Small intestine (tissue), 7 donors: Measurements from ENCODE around the gene GABPA. TPM values are rescaled to one million over a fixed set of nuclear protein-coding genes. Genes with fewer than 3 reads are reported as not detected.
A peak's percentile ranks its signal among the peaks of the same experiment; 100 is the strongest.

Experiments
- DNase-seq, 2 donors: peaks; one replicate each; pipeline versions ENCODE4 v3.0.0 to v3.0.0-alpha.2; 2013
- FAIRE-seq: peaks from 2 replicates; lab custom pipeline; 2012; peaks lifted over from hg19 to GRCh38; lab: Jason Lieb, UNC
- H3K27ac ChIP-seq, 3 donors: one replicate each; pipeline ENCODE4 v1.5.1; 2013; ENCODE audit warnings: low read length in 2 of 3, mild to moderate bottlenecking in 2 of 3, control low read depth in 1 of 3, inconsistent platforms in 1 of 3, low read depth in 1 of 3, moderate library complexity in 1 of 3
- H3K27me3 ChIP-seq, 3 donors: one replicate each; pipeline ENCODE4 v1.6.1; 2013; ENCODE audit warnings: low read length in 3 of 3, inconsistent platforms in 1 of 3; ENCODE audit not compliant: control insufficient read depth in 3 of 3, insufficient read depth in 3 of 3
- H3K36me3 ChIP-seq, 3 donors: one replicate each; pipeline ENCODE4 v1.6.1; 2013; ENCODE audit warnings: low read length in 3 of 3, inconsistent platforms in 1 of 3, low read depth in 1 of 3, mild to moderate bottlenecking in 1 of 3, moderate library complexity in 1 of 3; ENCODE audit not compliant: control insufficient read depth in 3 of 3, insufficient read depth in 2 of 3
- H3K4me1 ChIP-seq, 3 donors: one replicate each; pipeline ENCODE4 v1.6.1; 2013; ENCODE audit warnings: low read length in 2 of 3, inconsistent platforms in 1 of 3, low read depth in 1 of 3, mild to moderate bottlenecking in 1 of 3, moderate library complexity in 1 of 3; ENCODE audit not compliant: control insufficient read depth in 3 of 3, insufficient read depth in 2 of 3
- H3K4me3 ChIP-seq, 3 donors: one replicate each; pipeline ENCODE4 v1.5.1; 2013; ENCODE audit warnings: low read length in 3 of 3, control low read depth in 1 of 3, inconsistent platforms in 1 of 3, low read depth in 1 of 3, mild to moderate bottlenecking in 1 of 3, moderate library complexity in 1 of 3
- H3K9me3 ChIP-seq, 2 donors: one replicate each; pipeline ENCODE4 v1.6.1; 2013; ENCODE audit warnings: low read depth in 1 of 2, low read length in 1 of 2; ENCODE audit not compliant: control insufficient read depth in 2 of 2, insufficient read depth in 1 of 2
- WGBS, 3 donors: extraction: QIAGEN DNeasy Blood & Tissue Kit; methylation state at CpG; one replicate each; pipeline ENCODE4 v1.1.7; 2013; 5-methylcytosine and 5-hydroxymethylcytosine counted together
- polyA plus RNA-seq, 4 donors: library from polyadenylated mRNA; stranded (reverse) in 3 of 4; unstranded in 1 of 4; fragments of 200-250 nt in 3 of 4; fragments of 120-200 nt in 1 of 4; gene quantifications; one replicate each; pipeline versions ENCODE4 v1.2.1 to v1.2.3, GENCODE V29; 2013
- donor health status: healthy with polysubstance abuse.
- donor health status: control.
- donor health status: control.
- donor health status: Bipolar disorder and iron deficiency.
- donor health status: healthy.

Gene GABPA
- polyA plus RNA-seq, 4 donors: 10.3 to 24.8 (median 10.7) TPM

GRCh38 chr21:25752416-25752815 lies 17.6 kb downstream of the GABPA start:
- DNase-seq (no peak), FAIRE-seq (no peak)
- no peak overlapping the region for H3K27ac ChIP-seq
- peaks cover 0 to 18% (median 9%) of the 10 kb centered on the region in 3 donors for H3K36me3 ChIP-seq
- no peak overlapping the region for H3K4me3 ChIP-seq
- H3K4me1 ChIP-seq: peaks cover 0 to 3% (median 0%) of the 10 kb centered on the region in 3 donors
- no peaks in the 10 kb centered on the region for H3K27me3 ChIP-seq
- 95 to 100% (median 98%) methylated on average over 1 of the region's 1 CpG for WGBS, 3 donors
- no peaks in the 10 kb centered on the region for H3K9me3 ChIP-seq

DNA sequence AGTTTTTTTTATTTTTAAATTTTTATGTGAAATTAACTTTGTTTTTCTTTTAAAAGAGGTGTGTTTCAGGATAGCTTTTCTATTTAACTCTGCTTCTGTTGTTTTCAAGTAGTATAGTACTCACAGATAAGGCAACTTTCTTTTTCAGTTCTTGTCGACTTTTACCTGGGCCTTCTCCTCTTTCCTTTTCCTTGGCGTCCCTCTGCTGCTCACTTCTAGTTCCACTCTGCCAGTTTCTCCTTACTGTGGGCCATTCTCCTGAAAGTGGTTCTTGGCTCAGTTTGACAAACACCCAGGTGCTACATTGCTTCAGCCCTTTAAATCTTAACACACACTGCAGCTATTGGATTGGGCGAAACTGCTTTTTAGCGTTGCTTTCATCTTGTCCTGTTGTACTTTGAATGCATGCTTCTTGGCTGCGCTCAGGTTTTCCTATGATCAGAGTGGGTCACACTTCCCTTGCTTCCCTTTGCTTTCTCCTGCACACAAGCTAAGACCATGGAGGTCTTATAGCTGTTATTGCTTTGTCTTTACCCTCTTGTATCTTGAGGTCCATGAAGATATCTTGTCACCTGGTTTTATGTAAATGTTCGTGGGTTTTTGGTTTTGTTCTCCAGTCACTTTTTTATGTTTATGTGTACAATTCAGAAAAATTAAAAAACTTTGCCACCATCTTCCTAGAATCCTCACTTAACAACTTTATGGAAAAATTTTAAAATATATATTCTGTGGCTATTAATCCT lies 21.6 kb downstream of the GABPA start:
- peaks cover 3 to 20% (median 16%) of the 10 kb centered on the region in 3 donors for H3K36me3 ChIP-seq
- no peaks in the 10 kb centered on the region for H3K27me3 ChIP-seq
- DNase-seq (no peak), FAIRE-seq (no peak)
- H3K9me3 ChIP-seq: no peaks in the 10 kb centered on the region
- peaks cover 0 to 3% (median 0%) of the 10 kb centered on the region in 3 donors for H3K4me1 ChIP-seq
- H3K4me3 ChIP-seq: no peak overlapping the region
- peak overlapping the region in 1 of 3 donors; percentile 5 for H3K27ac ChIP-seq
- WGBS, 3 donors: 73 to 82% (median 80%) methylated on average over 6 of the region's 6 CpGs

DNA sequence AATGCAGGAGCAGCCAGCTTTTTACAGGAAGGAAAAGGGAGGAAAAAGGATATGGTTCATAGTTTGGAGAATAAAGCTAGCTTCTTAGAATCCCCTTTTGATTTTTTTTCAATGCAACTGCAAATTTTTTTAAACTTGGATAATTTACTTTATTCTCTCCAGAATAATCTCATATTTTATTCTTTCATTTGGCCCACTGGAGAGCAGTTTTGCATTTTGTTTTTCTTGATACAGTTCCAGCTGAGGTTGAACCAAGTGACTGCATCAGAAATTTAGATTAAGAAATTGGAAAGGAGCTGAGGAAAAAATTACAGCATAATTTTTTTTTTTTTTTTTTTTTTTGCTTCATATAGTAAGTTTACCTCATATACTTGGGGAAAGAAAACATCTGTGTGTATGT lies 22.8 kb downstream of the GABPA start:
- FAIRE-seq: no peak
- DNase-seq: no peak
- peaks cover 0 to 3% (median 0%) of the 10 kb centered on the region in 3 donors for H3K4me1 ChIP-seq

DNA sequence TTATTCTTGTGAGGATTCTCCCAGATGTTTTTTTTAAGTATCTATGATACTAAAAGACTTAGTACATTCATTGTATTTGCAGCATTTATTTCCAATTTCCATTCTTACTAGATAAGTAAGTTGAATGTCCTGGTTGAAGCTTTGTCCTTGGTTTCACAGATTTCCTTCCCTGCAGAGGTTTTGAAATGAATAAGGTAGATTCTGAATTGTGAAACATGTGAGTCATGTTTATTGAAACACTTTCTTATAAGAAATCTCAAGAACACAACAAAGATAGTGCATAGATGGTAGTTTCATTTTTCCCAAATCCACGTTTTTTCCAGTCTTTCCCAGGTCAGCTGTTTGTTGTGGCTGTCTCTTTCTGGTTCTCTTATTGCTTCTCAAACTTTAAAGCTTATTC lies 24.8 kb downstream of the GABPA start:
- no peak overlapping the region for H3K27ac ChIP-seq
- no peaks in the 10 kb centered on the region for H3K27me3 ChIP-seq
- H3K4me1 ChIP-seq: peaks cover 0 to 3% (median 0%) of the 10 kb centered on the region in 3 donors
- FAIRE-seq (no peak), DNase-seq (no peak)
- H3K36me3 ChIP-seq: peaks cover 6 to 19% (median 16%) of the 10 kb centered on the region in 3 donors
- no peaks in the 10 kb centered on the region for H3K9me3 ChIP-seq
- WGBS, 3 donors: 65 to 71% (median 67%) methylated on average over 1 of the region's 1 CpG
- H3K4me3 ChIP-seq: no peak overlapping the region

More for the DNA sequence above, 22.8 kb downstream of the GABPA start:
- H3K4me3 ChIP-seq: no peak overlapping the region
- H3K9me3 ChIP-seq: no peaks in the 10 kb centered on the region
- peaks cover 3 to 17% (median 17%) of the 10 kb centered on the region in 3 donors for H3K36me3 ChIP-seq
- no peak overlapping the region for H3K27ac ChIP-seq
- no peaks in the 10 kb centered on the region for H3K27me3 ChIP-seq

DNA sequence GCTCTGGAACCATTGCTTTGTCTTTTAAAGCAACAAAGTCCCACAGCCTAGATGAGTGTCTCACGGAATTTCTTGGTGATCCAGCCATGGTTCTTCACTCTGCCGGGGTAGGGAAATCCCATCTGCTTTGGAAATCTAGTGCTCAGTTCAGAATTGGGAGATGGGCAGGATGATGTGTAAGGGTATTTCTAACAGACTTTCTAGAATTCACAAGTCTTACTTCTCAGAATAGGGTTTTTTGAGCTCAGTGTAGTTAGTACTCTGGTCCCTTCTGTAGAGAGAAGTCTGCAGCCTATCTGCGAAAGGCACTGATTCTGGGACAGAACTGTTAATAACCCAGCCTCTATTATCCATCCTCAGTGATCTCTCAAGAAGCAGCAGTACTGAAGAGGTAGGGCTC lies 25.3 kb downstream of the GABPA start:
- FAIRE-seq: no peak
- Histone ChIP-seq H3K9me3 (no peaks in the 10 kb centered on the region), H3K27ac (no peak overlapping the region), H3K4me1 (peaks cover 0 to 3% (median 0%) of the 10 kb centered on the region in 3 donors), H3K36me3 (peaks cover 6 to 19% (median 11%) of the 10 kb centered on the region in 3 donors), H3K27me3 (no peaks in the 10 kb centered on the region), H3K4me3 (no peak overlapping the region)
- no peak for DNase-seq
- WGBS, 3 donors: 88 to 97% (median 92%) methylated on average over 3 of the region's 3 CpGs

- WGBS, 3 donors: 83 to 97% (median 84%) methylated on average over 1 of the region's 1 CpG
- no peak for FAIRE-seq
- H3K4me3 ChIP-seq: no peak overlapping the region
- peaks cover 6 to 19% (median 9%) of the 10 kb centered on the region in 3 donors for H3K36me3 ChIP-seq
- no peaks in the 10 kb centered on the region for H3K9me3 ChIP-seq
- H3K27me3 ChIP-seq: no peaks in the 10 kb centered on the region
- no peak for DNase-seq
- H3K27ac ChIP-seq: no peak overlapping the region
- peaks cover 0 to 3% (median 0%) of the 10 kb centered on the region in 3 donors for H3K4me1 ChIP-seq
Observed at GRCh38 chr21:25760677-25761076, 25.9 kb downstream of the GABPA start.

- Histone ChIP-seq H3K4me1 (no peaks in the 10 kb centered on the region), H3K9me3 (no peaks in the 10 kb centered on the region), H3K36me3 (peaks cover 5 to 19% (median 6%) of the 10 kb centered on the region in 3 donors), H3K4me3 (no peak overlapping the region), H3K27me3 (no peaks in the 10 kb centered on the region), H3K27ac (no peak overlapping the region)
- DNase-seq: peak in 1 of 2 donors; percentile 3
- WGBS, 3 donors: 25 to 63% (median 41%) methylated on average over 3 of the region's 3 CpGs
- FAIRE-seq: no peak
Observed at GRCh38 chr21:25764065-25764464, 29.3 kb downstream of the GABPA start.

GRCh38 chr21:25767921-25768320 lies 33.1 kb downstream of the GABPA start:
- Histone ChIP-seq H3K27me3 (no peaks in the 10 kb centered on the region), H3K4me3 (no peak overlapping the region), H3K9me3 (no peaks in the 10 kb centered on the region), H3K27ac (no peak overlapping the region), H3K36me3 (peaks cover 0 to 6% (median 0%) of the 10 kb centered on the region in 3 donors), H3K4me1 (no peaks in the 10 kb centered on the region)
- DNase-seq: no peak
- no peak for FAIRE-seq
- WGBS, 3 donors: 78 to 90% (median 83%) methylated on average over 3 of the region's 3 CpGs
